NOMO-1 treated with dmso at 0.1 percent for 144 hours (cell line): ENCODE measurements around the gene TUBA3E.
"Not testable (repeated sequence)": the region's sequence is repeated elsewhere in the genome, so short reads cannot be mapped to it uniquely, and the experiment has no call there.

Experiments
- DNase-seq: peaks from one replicate; lab custom pipeline; 2025; ENCODE audit not compliant: unreplicated experiment; lab: John Stamatoyannopoulos, UW

TUBA3E gene

GRCh38 chr2:130198343-130198742 is at the start of gene TUBA3E:
Gene TUBA3E, minus strand, starts transcription at chr2:130198439. Its CDS starts 79 bp downstream, at chr2:130198360.
- DNase-seq = no peak

GRCh38 chr2:130246430-130246829 is 48.2 kb upstream of the TUBA3E start:
- DNase-seq = no peak

- DNase-seq = no peak
Observed at GRCh38 chr2:130245976-130246375, 47.7 kb upstream of the TUBA3E start.

- DNase-seq = no peak
Observed at GRCh38 chr2:130243359-130243758, 45.1 kb upstream of the TUBA3E start.

GRCh38 chr2:130241041-130241707 is 42.9 kb upstream of the TUBA3E start:
- no peak for DNase-seq

- DNase-seq = not testable (repeated sequence)
Observed at GRCh38 chr2:130239581-130239980, 41.3 kb upstream of the TUBA3E start.

- not testable (repeated sequence) for DNase-seq
Observed at GRCh38 chr2:130233066-130233465, 34.8 kb upstream of the TUBA3E start.

- no peak for DNase-seq
Observed at GRCh38 chr2:130231656-130232055, 33.4 kb upstream of the TUBA3E start.

- DNase-seq = not testable (repeated sequence)
Observed at GRCh38 chr2:130230907-130231306, 32.7 kb upstream of the TUBA3E start.

- DNase-seq = not testable (repeated sequence)
Observed at GRCh38 chr2:130230376-130230775, 32.1 kb upstream of the TUBA3E start.

- DNase-seq = not testable (repeated sequence)
Observed at GRCh38 chr2:130229161-130229510, 30.9 kb upstream of the TUBA3E start.

- not testable (repeated sequence) for DNase-seq
Observed at GRCh38 chr2:130228467-130229160, 30.4 kb upstream of the TUBA3E start.

GRCh38 chr2:130228005-130228404 is 29.8 kb upstream of the TUBA3E start:
- DNase-seq = not testable (repeated sequence)

GRCh38 chr2:130222523-130222922 is 24.3 kb upstream of the TUBA3E start:
- DNase-seq = not testable (repeated sequence)

GRCh38 chr2:130220505-130220904 is 22.3 kb upstream of the TUBA3E start:
- not testable (repeated sequence) for DNase-seq

- DNase-seq = not testable (repeated sequence)
Observed at GRCh38 chr2:130219147-130219546, 20.9 kb upstream of the TUBA3E start.

- DNase-seq = not testable (repeated sequence)
Observed at GRCh38 chr2:130207051-130207450, 8.8 kb upstream of the TUBA3E start.

GRCh38 chr2:130203150-130203549 is 4.9 kb upstream of the TUBA3E start:
- DNase-seq = not testable (repeated sequence)

- not testable (repeated sequence) for DNase-seq
Observed at GRCh38 chr2:130202518-130202917, 4.3 kb upstream of the TUBA3E start.

- not testable (repeated sequence) for DNase-seq
Observed at GRCh38 chr2:130196052-130196451, 2.2 kb downstream of the TUBA3E start.

- not testable (repeated sequence) for DNase-seq
Observed at GRCh38 chr2:130195089-130195635, 3.1 kb downstream of the TUBA3E start.

GRCh38 chr2:130193824-130194223 is 4.4 kb downstream of the TUBA3E start:
- DNase-seq = not testable (repeated sequence)
